Muscle of back (tissue), 13 donors: ENCODE data around the gene SCGB1D4. TPM values are rescaled to one million over a fixed set of nuclear protein-coding genes. Genes with fewer than 3 reads are reported as not detected.
"Not testable (repeated sequence)": the region's sequence is repeated elsewhere in the genome, so short reads cannot be mapped to it uniquely, and the experiment has no call there.

ENCODE experiments used
- DNase-seq, 3 donors: peaks; one replicate each; pipeline versions ENCODE4 v3.0.0 to v3.0.0-alpha.2; 2013
- long read RNA-seq, 9 donors: transcript quantifications; one replicate each; lab custom pipeline, GENCODE V29; 2026
- polyA plus RNA-seq, 10 donors: library from polyadenylated mRNA; unstranded; fragments of 120-200 nt; gene quantifications; one replicate each; pipeline ENCODE4 v1.2.1, GENCODE V29; 2013; ENCODE audit not compliant: insufficient read length in 10 of 10

SCGB1D4 gene
- not detected for polyA plus RNA-seq
- long read RNA-seq, donor 1 = 0 reads
- long read RNA-seq, donor 2 = 0 reads
- long read RNA-seq, donor 3 = 0 reads
- long read RNA-seq, donor 4 = 0 reads
- long read RNA-seq, donor 5 = 0 reads
- long read RNA-seq, donor 6 = 0 reads
- long read RNA-seq, donor 7 = 0 reads
- long read RNA-seq, donor 8 = 0 reads
- long read RNA-seq, donor 9 = 0 reads

- DNase-seq = no peak
Measured at GRCh38 chr11:62298975-62299374, at the start of gene SCGB1D4. TSS of gene SCGB1D4 (minus strand) at chr11:62299075. CDS start at chr11:62299010, 65 bp downstream.

- DNase-seq = no peak
Measured at GRCh38 chr11:62345861-62346260, 47.0 kb upstream of the SCGB1D4 start.

GRCh38 chr11:62344210-62344609, 45.3 kb upstream of the SCGB1D4 start:
- no peak for DNase-seq

- not testable (repeated sequence) for DNase-seq
Measured at GRCh38 chr11:62343646-62344190, 44.8 kb upstream of the SCGB1D4 start.

- no peak for DNase-seq
Measured at GRCh38 chr11:62341588-62341987, 42.7 kb upstream of the SCGB1D4 start.

- DNase-seq = peak; percentile 16 to 52 (median 16)
Measured at GRCh38 chr11:62340269-62340901, 41.5 kb upstream of the SCGB1D4 start.

- no peak for DNase-seq
Measured at GRCh38 chr11:62338218-62338617, 39.3 kb upstream of the SCGB1D4 start.

- peak; percentile 64 to 84 (median 80) for DNase-seq
Measured at GRCh38 chr11:62337303-62338181, 38.7 kb upstream of the SCGB1D4 start, which contains the start of gene ASRGL1. TSS of gene ASRGL1 (plus strand) at chr11:62337448. CDS start at chr11:62337978, 530 bp downstream.

GRCh38 chr11:62336949-62337302, 38.1 kb upstream of the SCGB1D4 start:
- not testable (repeated sequence) for DNase-seq

- no peak for DNase-seq
Measured at GRCh38 chr11:62333768-62334167, 34.9 kb upstream of the SCGB1D4 start.

- not testable (repeated sequence) for DNase-seq
Measured at GRCh38 chr11:62331264-62331663, 32.4 kb upstream of the SCGB1D4 start.

- DNase-seq = not testable (repeated sequence)
Measured at GRCh38 chr11:62327541-62327940, 28.7 kb upstream of the SCGB1D4 start.

- DNase-seq = not testable (repeated sequence)
Measured at GRCh38 chr11:62326719-62327118, 27.8 kb upstream of the SCGB1D4 start.

GRCh38 chr11:62325781-62326180, 26.9 kb upstream of the SCGB1D4 start:
- not testable (repeated sequence) for DNase-seq

GRCh38 chr11:62324731-62325556, 26.1 kb upstream of the SCGB1D4 start:
- peak in 1 of 3 donors; percentile 18 for DNase-seq

- no peak for DNase-seq
Measured at GRCh38 chr11:62322524-62322923, 23.6 kb upstream of the SCGB1D4 start.

- DNase-seq = no peak
Measured at GRCh38 chr11:62315431-62315830, 16.6 kb upstream of the SCGB1D4 start.

GRCh38 chr11:62309991-62310390, 11.1 kb upstream of the SCGB1D4 start:
- DNase-seq = no peak

- no peak for DNase-seq
Measured at GRCh38 chr11:62307950-62308349, 9.1 kb upstream of the SCGB1D4 start.

GRCh38 chr11:62306227-62306626, 7.4 kb upstream of the SCGB1D4 start:
- DNase-seq = no peak

- peak; percentile 11 to 45 (median 20) for DNase-seq
Measured at GRCh38 chr11:62295504-62295903, 3.4 kb downstream of the SCGB1D4 start.
